Stimulated activated CD8-positive, alpha-beta memory T cell treated with anti-CD3 and anti-CD28 coated beads, Interleukin-7, amount 100 ng/mL, for 4 hours (primary cell): ENCODE measurements around the gene IL2RG.

ENCODE experiments used
- DNase-seq, 2 donors: peaks; one replicate each; pipeline ENCODE4 v3.0.0-alpha.2; 2020; ENCODE audit warnings: low read depth in 2 of 2

The IL2RG gene

DNA sequence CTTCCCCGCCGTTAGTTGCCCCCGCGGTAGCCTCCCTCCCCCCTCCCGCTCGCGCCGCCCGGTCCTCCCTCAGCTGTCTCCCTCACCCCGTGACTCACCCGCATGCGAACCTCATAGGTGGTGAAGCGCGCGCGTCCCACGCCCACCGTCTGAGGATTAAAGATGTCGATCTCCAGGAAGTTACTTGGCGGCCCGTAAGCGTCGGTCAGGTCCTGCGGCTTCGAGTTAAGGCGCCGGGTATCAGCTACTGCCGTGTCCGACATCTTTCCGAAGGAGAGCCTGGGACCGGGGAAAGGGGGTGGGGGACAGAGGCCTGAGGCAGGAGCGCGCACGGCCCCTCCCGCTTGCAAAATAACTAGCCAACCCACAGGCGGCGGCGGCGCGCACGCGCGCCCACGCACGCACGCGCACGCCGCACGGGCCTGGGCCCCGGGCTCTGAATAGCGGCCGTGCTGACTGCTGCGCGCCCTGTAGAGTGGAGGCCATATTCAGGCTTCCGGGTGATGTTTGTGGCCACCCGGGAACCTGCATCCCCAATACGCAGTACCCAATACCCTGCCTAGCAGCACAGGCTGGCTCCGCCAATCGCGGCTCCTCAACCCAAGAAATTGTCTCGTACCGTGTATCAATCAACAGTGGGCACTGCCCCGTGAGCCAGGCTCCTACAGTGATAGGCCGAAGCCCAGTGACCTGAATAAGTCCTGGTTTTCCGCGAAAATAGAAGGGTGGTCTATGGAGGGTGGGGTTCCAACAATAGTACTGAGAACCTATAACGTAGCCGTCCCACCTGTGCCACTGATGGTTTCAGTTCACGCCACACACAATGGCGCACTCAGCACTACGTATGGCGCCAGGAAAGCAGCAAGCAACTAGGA lies 43.1 kb downstream of the IL2RG start, which contains the start of gene SNX12:
Gene SNX12 (minus strand): TSS at position 291 of the 875 bp plus-strand sequence. CDS start 28 bp downstream, at position 263.
- DNase-seq = peak; percentile 81 to 83

- no peak for DNase-seq
Measured at GRCh38 chrX:71067712-71068043, 43.7 kb downstream of the IL2RG start.

DNA sequence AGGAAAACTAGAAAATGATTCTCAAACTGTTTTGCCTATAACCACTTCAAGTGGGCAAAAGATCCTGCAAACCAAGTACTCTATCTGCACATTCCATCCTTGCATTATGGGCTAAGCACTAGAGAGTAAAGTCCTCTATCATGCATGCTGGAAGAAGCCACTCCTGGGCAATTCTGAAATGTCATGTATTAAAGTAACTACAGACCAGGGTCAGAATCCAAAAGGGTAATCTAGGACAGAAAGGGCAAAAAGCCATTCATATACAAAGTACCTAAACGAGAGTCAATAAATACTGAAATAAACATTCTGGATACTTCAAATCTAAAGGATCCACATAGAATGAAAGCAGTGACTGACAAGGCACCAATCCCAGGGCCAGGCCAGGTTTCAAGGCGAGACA lies 44.3 kb downstream of the IL2RG start:
- DNase-seq = no peak

DNA sequence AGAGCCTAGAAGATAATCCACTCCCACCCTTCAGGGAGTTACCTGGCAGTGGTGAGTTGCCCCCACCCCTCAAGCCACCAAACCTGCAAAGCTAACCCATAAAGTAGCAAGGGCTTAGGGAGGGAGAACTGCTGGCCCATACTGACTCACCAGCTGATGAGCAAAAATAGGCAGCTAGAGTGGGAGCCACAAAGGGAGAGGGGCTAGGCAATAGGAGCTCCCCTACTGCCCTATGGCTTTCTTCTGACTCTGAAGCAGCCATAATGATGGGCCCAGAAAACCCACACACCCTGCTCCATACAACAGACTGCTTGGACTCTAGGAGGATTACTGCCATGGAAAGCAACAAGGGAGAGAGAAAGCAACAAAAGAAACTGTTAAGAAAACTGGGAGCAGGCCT lies 51.2 kb downstream of the IL2RG start:
- DNase-seq = no peak

DNA sequence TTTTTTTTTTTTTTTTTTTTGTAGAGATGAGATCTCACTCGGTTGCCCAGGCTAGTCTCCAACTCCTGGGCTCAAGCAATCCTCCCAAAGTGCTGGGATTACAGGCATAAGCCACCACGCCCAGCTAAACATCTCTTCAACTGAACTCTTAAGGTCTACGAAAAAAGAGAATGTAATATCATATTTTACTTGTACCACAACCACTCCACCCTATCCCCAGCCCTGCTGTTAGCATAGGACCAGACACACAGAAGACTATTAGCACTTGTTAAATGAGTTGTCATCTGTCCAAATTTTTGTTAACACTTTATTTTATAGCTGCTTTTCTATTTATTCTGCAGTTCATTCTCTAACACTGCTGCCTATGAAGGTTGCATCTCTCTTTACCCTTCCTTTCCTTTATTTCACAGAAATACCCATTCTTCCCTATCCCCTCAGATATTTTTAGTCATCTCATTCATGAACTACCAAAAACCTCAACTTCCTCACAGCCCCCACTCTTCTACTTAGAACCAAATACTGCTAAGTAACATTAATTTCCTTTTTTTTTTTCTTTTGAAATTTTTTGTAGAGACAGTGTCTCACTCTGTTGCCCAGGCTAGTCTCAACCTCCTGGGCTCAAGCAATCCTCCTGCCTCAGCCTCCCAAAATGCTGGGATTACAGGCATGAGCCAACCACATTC lies 53.4 kb downstream of the IL2RG start:
- no peak for DNase-seq
